Gastroesophageal sphincter (tissue), 4 donors: ENCODE measurements around the gene SLC24A5. TPM values are rescaled to one million over a fixed set of nuclear protein-coding genes. Genes with fewer than 3 reads are reported as not detected.

Source experiments
- ATAC-seq: fragments of 150-250 bp; one replicate; pipeline ENCODE4 v1.9.1; 2016; ENCODE audit warnings: mild to moderate bottlenecking, moderate library complexity
- H3K27ac ChIP-seq, 4 donors: fragments of 200-600 bp; sonication (generic) in 3 of 4; 1 replicate in 3 of 4; 2 replicates in 1 of 4; pipeline ENCODE4 v1.5.1; 2016 to 2019
- H3K27me3 ChIP-seq: fragments of 200-600 bp; sonication (generic); one replicate; pipeline ENCODE4 v1.5.1; 2019
- H3K36me3 ChIP-seq, 2 donors: fragments of 200-600 bp; sonication (generic); one replicate each; pipeline ENCODE4 v1.5.1; 2019; ENCODE audit warnings: control low read depth in 1 of 2
- H3K4me1 ChIP-seq, 3 donors: fragments of 200-600 bp; sonication (generic); 1 replicate in 2 of 3; 2 replicates in 1 of 3; pipeline ENCODE4 v1.5.1; 2016 to 2019; ENCODE audit warnings: control low read depth in 2 of 3
- H3K4me3 ChIP-seq, 2 donors: fragments of 200-600 bp; sonication (generic); one replicate each; pipeline ENCODE4 v1.5.1; 2019; ENCODE audit warnings: mild to moderate bottlenecking in 1 of 2, moderate library complexity in 1 of 2
- H3K9me3 ChIP-seq, 3 donors: fragments of 200-600 bp; sonication (generic); one replicate each; pipeline ENCODE4 v1.5.1; 2017 to 2019; ENCODE audit warnings: control low read depth in 2 of 3
- EP300 ChIP-seq: sonication (generic); formaldehyde crosslinking; IDR thresholded peaks from one replicate; pipeline ENCODE4 v1.6.1; 2017; ENCODE audit warnings: antibody characterized with exemption, mild to moderate bottlenecking
- POLR2A ChIP-seq, 2 donors: fragments of 450-650 bp; IDR thresholded peaks; one replicate each; pipeline ENCODE4 v1.6.1; 2017; ENCODE audit warnings: antibody characterized with exemption in 2 of 2, mild to moderate bottlenecking in 2 of 2, moderate library complexity in 1 of 2
- POLR2AphosphoS5 ChIP-seq: sonication (generic); formaldehyde crosslinking; IDR thresholded peaks from one replicate; pipeline ENCODE4 v1.6.1; 2017; ENCODE audit warnings: antibody characterized with exemption
- WGBS, 2 donors: methylation state at CpG; one replicate each; pipeline ENCODE4 v1.1.5; 2018; ENCODE audit warnings: low coverage in 1 of 2; 5-methylcytosine and 5-hydroxymethylcytosine counted together
- total RNA-seq, 4 donors: library from RNA; depleted of rRNA; stranded (reverse); fragments of >200 nt; gene quantifications; one replicate each; pipeline ENCODE4 v1.1.0, GENCODE V29; 2016
- TF ChIP-seq, protein P1 (sequence below), 4 experiments: fragments of 200-600 bp in 2 of 4; fragments of 450-650 bp in 2 of 4; sonication (generic) in 1 of 4; IDR thresholded peaks; one replicate each; pipeline ENCODE4 v1.5.1; 2017 to 2019; ENCODE audit warnings: antibody characterized with exemption in 4 of 4, mild to moderate bottlenecking in 2 of 4, moderate library complexity in 2 of 4

The SLC24A5 gene
- total RNA-seq, 4 donors from 2014 or later, result not detected

DNA sequence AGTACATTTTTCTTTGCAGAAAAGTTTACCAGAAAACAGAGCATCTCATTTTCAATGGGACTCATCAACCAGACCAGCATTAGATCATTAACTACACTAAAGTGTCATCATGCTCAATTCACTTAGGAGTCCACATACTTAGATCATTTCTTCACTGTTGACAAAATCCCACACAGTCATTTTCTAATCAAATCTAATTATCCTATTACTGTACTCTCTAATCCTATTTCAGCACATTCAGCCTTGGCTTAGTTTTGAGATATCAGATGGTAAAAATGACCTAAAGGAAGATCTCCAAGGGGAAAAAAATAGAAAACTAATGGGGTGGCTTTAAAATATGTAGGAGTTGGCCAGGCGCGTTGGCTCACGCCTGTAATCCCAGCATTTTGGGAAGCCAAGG lies 65.5 kb downstream of the SLC24A5 start:
- TF ChIP-seq, protein P1, sequence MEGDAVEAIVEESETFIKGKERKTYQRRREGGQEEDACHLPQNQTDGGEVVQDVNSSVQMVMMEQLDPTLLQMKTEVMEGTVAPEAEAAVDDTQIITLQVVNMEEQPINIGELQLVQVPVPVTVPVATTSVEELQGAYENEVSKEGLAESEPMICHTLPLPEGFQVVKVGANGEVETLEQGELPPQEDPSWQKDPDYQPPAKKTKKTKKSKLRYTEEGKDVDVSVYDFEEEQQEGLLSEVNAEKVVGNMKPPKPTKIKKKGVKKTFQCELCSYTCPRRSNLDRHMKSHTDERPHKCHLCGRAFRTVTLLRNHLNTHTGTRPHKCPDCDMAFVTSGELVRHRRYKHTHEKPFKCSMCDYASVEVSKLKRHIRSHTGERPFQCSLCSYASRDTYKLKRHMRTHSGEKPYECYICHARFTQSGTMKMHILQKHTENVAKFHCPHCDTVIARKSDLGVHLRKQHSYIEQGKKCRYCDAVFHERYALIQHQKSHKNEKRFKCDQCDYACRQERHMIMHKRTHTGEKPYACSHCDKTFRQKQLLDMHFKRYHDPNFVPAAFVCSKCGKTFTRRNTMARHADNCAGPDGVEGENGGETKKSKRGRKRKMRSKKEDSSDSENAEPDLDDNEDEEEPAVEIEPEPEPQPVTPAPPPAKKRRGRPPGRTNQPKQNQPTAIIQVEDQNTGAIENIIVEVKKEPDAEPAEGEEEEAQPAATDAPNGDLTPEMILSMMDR (IDR thresholded peaks at IDR 0.05), result no peak
- no peak for TF ChIP-seq POLR2A (IDR thresholded peaks at IDR 0.05)
- no peak for TF ChIP-seq EP300
- no peak for TF ChIP-seq POLR2AphosphoS5
- H3K4me3 ChIP-seq, result no peak overlapping the region
- ATAC-seq, result no peak
- H3K9me3 ChIP-seq, result no peaks in the 10 kb centered on the region
- H3K36me3 ChIP-seq, result no peaks in the 10 kb centered on the region
- no peaks in the 10 kb centered on the region for H3K4me1 ChIP-seq
- no peak overlapping the region for H3K27ac ChIP-seq
- peaks cover under 1% of the 10 kb centered on the region for H3K27me3 ChIP-seq
- 83 to 93% methylated on average over 3 of the region's 3 CpGs for WGBS, 2 donors

DNA sequence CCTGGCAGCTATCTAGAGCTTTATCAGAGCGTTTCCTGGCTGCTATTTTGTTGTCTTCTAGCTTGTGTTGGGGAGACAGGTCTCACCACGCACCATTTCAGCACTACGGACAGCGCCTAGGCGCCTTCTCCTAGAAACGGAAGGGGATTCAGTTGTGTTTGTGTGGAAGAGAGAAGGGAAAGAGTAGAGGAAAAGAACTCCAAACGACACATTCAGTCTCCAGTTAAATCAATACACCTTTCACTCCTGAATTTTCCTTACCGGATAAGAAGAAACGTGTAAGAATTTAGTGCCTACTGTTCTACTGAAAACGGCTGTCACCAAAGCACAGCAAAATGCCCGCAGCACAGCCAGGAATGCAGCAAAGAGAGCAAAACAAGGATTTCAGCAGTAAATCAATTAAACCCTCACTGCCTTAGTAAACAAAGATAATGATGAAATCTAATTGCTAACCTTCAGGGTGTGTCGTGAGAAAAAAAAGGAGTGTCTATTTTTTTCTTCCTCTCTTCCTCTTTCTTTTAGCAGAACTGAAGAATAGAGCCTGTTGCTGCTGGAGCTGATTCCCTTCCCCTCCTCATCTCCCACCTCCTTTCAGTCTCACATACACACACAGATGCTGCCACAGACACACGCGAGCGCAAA lies 70.3 kb downstream of the SLC24A5 start:
- TF ChIP-seq POLR2A (IDR thresholded peaks at IDR 0.05), result no peak
- TF ChIP-seq EP300, result no peak
- TF ChIP-seq, protein P1 (IDR thresholded peaks at IDR 0.05), result no peak
- TF ChIP-seq POLR2AphosphoS5, result no peak
- H3K27me3 ChIP-seq, result peaks cover 24% of the 10 kb centered on the region
- H3K4me1 ChIP-seq, result no peaks in the 10 kb centered on the region
- H3K27ac ChIP-seq, result no peak overlapping the region
- WGBS, 2 donors, result 0 to 2% methylated on average over 7 to 10 of the region's 15 CpGs
- H3K4me3 ChIP-seq, result no peak overlapping the region
- no peak for ATAC-seq
- H3K36me3 ChIP-seq, result no peaks in the 10 kb centered on the region
- H3K9me3 ChIP-seq, result no peaks in the 10 kb centered on the region

DNA sequence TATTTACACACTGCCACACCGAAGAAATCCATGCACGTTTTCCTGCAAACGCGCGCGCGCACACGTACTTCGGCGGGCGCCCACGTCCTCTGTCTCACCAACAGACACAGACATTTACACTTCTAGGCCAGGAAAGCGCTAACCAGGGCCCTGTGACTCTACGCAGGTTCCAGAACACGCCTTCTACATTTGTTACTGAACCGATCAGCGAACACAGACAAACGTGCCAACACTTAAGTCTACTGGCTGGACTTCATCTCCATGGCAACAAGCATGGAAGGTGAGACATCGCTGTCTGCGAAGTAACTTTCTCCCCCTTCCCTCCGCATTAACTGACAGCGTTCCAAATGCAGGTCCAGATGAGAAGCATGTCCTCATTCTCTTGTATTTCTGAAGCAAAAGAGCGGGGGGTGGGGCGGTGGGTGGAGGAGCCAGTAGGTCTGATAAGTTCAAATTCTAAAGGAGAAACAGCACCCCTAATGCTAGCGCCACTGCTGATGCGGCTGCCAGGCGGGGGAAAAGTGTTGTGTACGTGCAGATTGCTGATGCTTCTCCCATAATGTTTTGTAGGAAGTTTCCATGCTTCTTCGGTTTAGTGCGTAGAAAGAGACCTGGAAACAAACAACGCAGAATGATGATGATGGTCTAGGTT lies 70.9 kb downstream of the SLC24A5 start, which contains the start of gene CTXN2:
CTXN2 (plus strand) TSS at position 92 of the 652 bp plus-strand sequence. CDS start 9,636 bp downstream, outside the sequence.
- no peak for ATAC-seq
- peaks cover 24% of the 10 kb centered on the region for H3K27me3 ChIP-seq
- no peak within 1 kb of the TSS for H3K4me3 ChIP-seq
- no peaks in the 10 kb centered on the region for H3K4me1 ChIP-seq
- WGBS, 2 donors, result 10 to 15% methylated on average over 7 to 14 of the region's 31 CpGs
- no peaks in the 10 kb centered on the region for H3K36me3 ChIP-seq
- no peak for TF ChIP-seq POLR2A (IDR thresholded peaks at IDR 0.05)
- TF ChIP-seq, protein P1 (IDR thresholded peaks at IDR 0.05), result no peak
- no peak for TF ChIP-seq POLR2AphosphoS5
- no peak for TF ChIP-seq EP300
- H3K9me3 ChIP-seq, result no peaks in the 10 kb centered on the region
- no peak within 1 kb of the TSS for H3K27ac ChIP-seq

Other genes starting within 250 kb of the SLC24A5 start
- gene MYEF2, start 57.3 kb downstream of the SLC24A5 start, total RNA-seq, result 10 to 100 TPM; 19.3 to 94.2 (median 40.1) TPM
- gene CTXN2, start 70.7 kb downstream of the SLC24A5 start, total RNA-seq, result not detected
- gene SLC12A1, start 85.3 kb downstream of the SLC24A5 start, total RNA-seq, result not detected
- gene DUT, start 210.4 kb downstream of the SLC24A5 start, total RNA-seq, result 100 to 1,000 TPM in 1 of 4 donors, 10 to 100 TPM in 3; 76.2 to 155 (median 80.9) TPM